Peyer's patch (tissue), 4 donors: ENCODE data around the gene MRPS9. TPM values are rescaled to one million over a fixed set of nuclear protein-coding genes. Genes with fewer than 3 reads are reported as not detected.

Source experiments
- DNase-seq, 3 donors: peaks; one replicate each; pipeline ENCODE4 v3.0.0-alpha.2; 2017 to 2019
- H3K27ac ChIP-seq, 4 donors: fragments of 200-600 bp; sonication (generic); one replicate each; pipeline ENCODE4 v1.5.1; 2016 to 2019
- H3K27me3 ChIP-seq, 2 donors: fragments of 200-600 bp; sonication (generic); one replicate each; pipeline ENCODE4 v1.5.1; 2019
- H3K36me3 ChIP-seq, 3 donors: fragments of 200-600 bp; sonication (generic); one replicate each; pipeline ENCODE4 v1.5.1; 2016 to 2019
- H3K4me1 ChIP-seq, 4 donors: fragments of 200-600 bp; sonication (generic); one replicate each; pipeline ENCODE4 v1.5.1; 2016 to 2019
- H3K4me3 ChIP-seq, 4 donors: fragments of 200-600 bp; sonication (generic); 1 replicate in 3 of 4; 2 replicates in 1 of 4; pipeline ENCODE4 v1.5.1; 2016 to 2019; ENCODE audit warnings: mild to moderate bottlenecking in 1 of 4
- H3K9me3 ChIP-seq, 4 donors: fragments of 200-600 bp; sonication (generic); one replicate each; pipeline ENCODE4 v1.5.1; 2016 to 2019; ENCODE audit warnings: mild to moderate bottlenecking in 1 of 4
- POLR2A ChIP-seq, 2 donors: fragments of 450-650 bp; IDR thresholded peaks; one replicate each; pipeline ENCODE4 v1.5.1; 2017; ENCODE audit warnings: antibody characterized with exemption in 2 of 2, mild to moderate bottlenecking in 2 of 2, moderate library complexity in 2 of 2
- total RNA-seq, 4 donors: library from RNA; depleted of rRNA; stranded (reverse); fragments of >200 nt; gene quantifications; one replicate each; pipeline ENCODE4 v1.1.0, GENCODE V29; 2016
- TF ChIP-seq, protein P1 (sequence below), 6 experiments: fragments of 450-650 bp in 4 of 6; fragments of 200-600 bp in 2 of 6; sonication (generic) in 1 of 6; IDR thresholded peaks; one replicate each; pipeline ENCODE4 v1.5.1; 2017 to 2019; ENCODE audit warnings: antibody characterized with exemption in 6 of 6, mild to moderate bottlenecking in 3 of 6, moderate library complexity in 1 of 6

Gene MRPS9
- total RNA-seq, 4 donors from 2014 or later, result 9.7 to 34.7 (median 17.5) TPM

DNA sequence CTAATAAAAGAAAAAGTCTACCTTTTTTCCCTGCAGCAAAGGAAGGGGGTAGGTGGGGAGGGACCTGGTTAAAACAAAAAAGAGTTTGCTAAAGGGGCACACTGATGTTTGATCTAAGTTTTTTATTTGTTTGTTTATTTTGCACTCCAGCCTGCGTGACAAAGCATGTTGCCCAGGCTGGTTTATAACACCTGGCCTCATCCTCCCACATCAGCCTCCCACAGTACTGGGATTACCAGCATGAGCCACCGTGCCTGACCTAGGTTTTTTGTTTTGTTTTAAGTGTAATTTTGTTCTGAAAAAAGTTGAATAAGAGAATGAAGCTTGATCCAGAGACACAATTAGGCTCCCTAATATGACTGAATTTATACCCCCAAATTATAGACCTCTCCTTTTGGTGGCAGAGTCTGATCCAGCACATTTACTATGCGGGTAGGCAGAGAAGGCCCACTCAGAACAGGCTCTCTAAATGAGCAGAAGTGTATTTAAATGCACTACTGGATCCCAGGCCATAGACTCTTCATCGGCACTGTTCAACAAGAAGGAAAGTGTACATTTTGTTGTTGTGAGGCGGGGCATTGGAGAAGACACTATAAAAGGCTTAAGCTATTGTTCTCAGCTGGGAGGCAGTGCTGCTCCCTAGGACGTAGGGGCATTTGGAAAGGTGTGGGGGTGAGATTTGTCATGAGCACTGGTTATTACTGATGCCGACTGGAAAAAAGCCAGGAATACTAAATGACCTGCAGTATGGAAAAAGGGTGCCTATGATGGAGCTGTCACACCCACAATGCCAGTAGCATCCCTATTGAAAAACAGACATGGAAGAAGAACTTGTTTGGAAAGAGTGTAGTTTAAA lies 32.4 kb downstream of the MRPS9 start:
- no peak for DNase-seq
- H3K9me3 ChIP-seq, result no peaks in the 10 kb centered on the region
- H3K4me1 ChIP-seq, result no peaks in the 10 kb centered on the region
- H3K27ac ChIP-seq, result no peak overlapping the region
- H3K4me3 ChIP-seq, result no peak overlapping the region
- TF ChIP-seq, protein P1, sequence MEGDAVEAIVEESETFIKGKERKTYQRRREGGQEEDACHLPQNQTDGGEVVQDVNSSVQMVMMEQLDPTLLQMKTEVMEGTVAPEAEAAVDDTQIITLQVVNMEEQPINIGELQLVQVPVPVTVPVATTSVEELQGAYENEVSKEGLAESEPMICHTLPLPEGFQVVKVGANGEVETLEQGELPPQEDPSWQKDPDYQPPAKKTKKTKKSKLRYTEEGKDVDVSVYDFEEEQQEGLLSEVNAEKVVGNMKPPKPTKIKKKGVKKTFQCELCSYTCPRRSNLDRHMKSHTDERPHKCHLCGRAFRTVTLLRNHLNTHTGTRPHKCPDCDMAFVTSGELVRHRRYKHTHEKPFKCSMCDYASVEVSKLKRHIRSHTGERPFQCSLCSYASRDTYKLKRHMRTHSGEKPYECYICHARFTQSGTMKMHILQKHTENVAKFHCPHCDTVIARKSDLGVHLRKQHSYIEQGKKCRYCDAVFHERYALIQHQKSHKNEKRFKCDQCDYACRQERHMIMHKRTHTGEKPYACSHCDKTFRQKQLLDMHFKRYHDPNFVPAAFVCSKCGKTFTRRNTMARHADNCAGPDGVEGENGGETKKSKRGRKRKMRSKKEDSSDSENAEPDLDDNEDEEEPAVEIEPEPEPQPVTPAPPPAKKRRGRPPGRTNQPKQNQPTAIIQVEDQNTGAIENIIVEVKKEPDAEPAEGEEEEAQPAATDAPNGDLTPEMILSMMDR (IDR thresholded peaks at IDR 0.05), result no peak
- TF ChIP-seq POLR2A (IDR thresholded peaks at IDR 0.05), result no peak
- no peaks in the 10 kb centered on the region for H3K27me3 ChIP-seq
- no peaks in the 10 kb centered on the region for H3K36me3 ChIP-seq

- no peak overlapping the region for H3K4me3 ChIP-seq
- H3K36me3 ChIP-seq, result no peaks in the 10 kb centered on the region
- no peaks in the 10 kb centered on the region for H3K4me1 ChIP-seq
- no peak for TF ChIP-seq POLR2A (IDR thresholded peaks at IDR 0.05)
- TF ChIP-seq, protein P1 (IDR thresholded peaks at IDR 0.05), result no peak
- DNase-seq, result no peak
- peaks cover 0 to 4% (median 0%) of the 10 kb centered on the region in 4 donors for H3K9me3 ChIP-seq
- H3K27ac ChIP-seq, result no peak overlapping the region
- no peaks in the 10 kb centered on the region for H3K27me3 ChIP-seq
These were observed 33.5 kb downstream of the MRPS9 start for GRCh38 chr2:105071379-105071778.

DNA sequence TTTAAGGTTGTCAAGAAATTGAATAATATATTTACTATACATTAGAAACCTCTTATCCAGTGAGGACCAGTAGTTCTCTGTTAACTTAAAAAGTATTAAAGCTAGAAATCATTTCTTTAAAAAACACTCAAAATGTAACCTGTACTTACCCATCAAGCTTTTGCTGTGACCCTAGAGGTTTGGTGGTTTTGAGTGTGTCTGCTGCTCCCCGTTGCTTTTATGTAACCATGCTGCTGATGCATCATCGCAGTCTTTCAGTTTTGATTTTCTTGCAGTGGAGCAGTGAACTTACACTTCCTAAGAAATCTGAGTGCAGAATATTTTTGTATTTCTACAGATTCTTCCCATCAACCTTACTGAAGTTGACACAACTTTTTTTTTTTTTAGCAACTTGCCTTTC lies 34.2 kb downstream of the MRPS9 start:
- no peaks in the 10 kb centered on the region for H3K27me3 ChIP-seq
- H3K4me3 ChIP-seq, result no peak overlapping the region
- no peaks in the 10 kb centered on the region for H3K36me3 ChIP-seq
- H3K4me1 ChIP-seq, result no peaks in the 10 kb centered on the region
- DNase-seq, result no peak
- H3K27ac ChIP-seq, result no peak overlapping the region
- H3K9me3 ChIP-seq, result peaks cover 0 to 4% (median 0%) of the 10 kb centered on the region in 4 donors
- TF ChIP-seq POLR2A (IDR thresholded peaks at IDR 0.05), result no peak
- TF ChIP-seq, protein P1 (IDR thresholded peaks at IDR 0.05), result no peak

DNA sequence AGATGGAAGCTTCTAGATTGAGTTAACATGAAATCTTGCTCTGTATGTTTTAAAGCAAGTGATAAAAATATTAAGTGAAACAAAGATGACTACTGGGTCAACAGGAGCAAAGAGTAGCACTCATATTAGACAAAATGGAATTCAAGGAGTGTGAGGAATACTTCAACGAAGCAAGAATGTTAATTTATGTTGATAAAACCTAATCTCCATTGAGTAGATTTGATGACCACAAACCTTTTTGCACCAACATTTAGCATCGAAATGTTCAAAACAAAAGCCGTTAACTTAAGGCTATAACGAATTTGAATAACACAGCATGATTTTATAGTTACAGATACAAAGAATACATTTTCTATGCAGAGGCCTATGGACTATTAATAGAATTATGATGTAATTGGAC lies 35.7 kb downstream of the MRPS9 start:
- H3K36me3 ChIP-seq, result no peaks in the 10 kb centered on the region
- no peak overlapping the region for H3K27ac ChIP-seq
- peaks cover 0 to 4% (median 0%) of the 10 kb centered on the region in 4 donors for H3K9me3 ChIP-seq
- no peaks in the 10 kb centered on the region for H3K27me3 ChIP-seq
- H3K4me3 ChIP-seq, result no peak overlapping the region
- TF ChIP-seq POLR2A (IDR thresholded peaks at IDR 0.05), result no peak
- TF ChIP-seq, protein P1 (IDR thresholded peaks at IDR 0.05), result no peak
- no peaks in the 10 kb centered on the region for H3K4me1 ChIP-seq
- DNase-seq, result no peak

DNA sequence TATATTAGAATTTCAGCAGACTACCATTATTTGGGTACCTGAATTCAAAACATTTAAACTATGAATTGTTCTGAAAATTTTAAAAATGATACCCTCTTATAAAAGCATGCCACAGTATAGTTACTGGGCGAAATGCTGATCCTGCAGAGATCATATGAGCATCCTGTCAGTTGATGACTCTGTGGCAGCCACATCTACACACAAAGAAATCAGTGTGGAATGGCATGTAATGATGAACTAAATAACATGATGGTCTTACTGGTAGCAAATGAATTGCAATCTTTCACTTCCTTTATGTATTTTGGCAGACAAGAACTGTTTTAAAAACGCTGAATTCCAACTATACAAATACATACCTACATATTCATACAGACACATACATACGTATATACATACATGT lies 38.3 kb downstream of the MRPS9 start:
- TF ChIP-seq, protein P1 (IDR thresholded peaks at IDR 0.05), result no peak
- no peak for TF ChIP-seq POLR2A (IDR thresholded peaks at IDR 0.05)
- Histone ChIP-seq H3K27ac (no peak overlapping the region), H3K36me3 (peaks cover 0 to 5% (median 0%) of the 10 kb centered on the region in 3 donors), H3K9me3 (peaks cover 0 to 4% (median 0%) of the 10 kb centered on the region in 4 donors), H3K27me3 (no peaks in the 10 kb centered on the region), H3K4me3 (no peak overlapping the region), H3K4me1 (no peaks in the 10 kb centered on the region)
- DNase-seq, result no peak
